Muscle layer of duodenum (tissue), 2 donors: ENCODE data around the gene SOBP.

ENCODE experiments used
- H3K27ac ChIP-seq: one replicate; pipeline ENCODE4 v1.7.0; 2013; ENCODE audit warnings: mild to moderate bottlenecking, low read length
- H3K27me3 ChIP-seq: one replicate; pipeline ENCODE4 v1.7.0; 2013; ENCODE audit warnings: low read depth, mild to moderate bottlenecking, control low read depth, low read length
- H3K36me3 ChIP-seq, 2 donors: one replicate each; pipeline ENCODE4 v1.7.0; 2013; ENCODE audit warnings: low read length in 2 of 2, control low read depth in 1 of 2, mild to moderate bottlenecking in 1 of 2; ENCODE audit not compliant: insufficient read depth in 2 of 2, control insufficient read depth in 1 of 2
- H3K4me1 ChIP-seq, 2 donors: one replicate each; pipeline ENCODE4 v1.7.0; 2013; ENCODE audit warnings: low read length in 2 of 2, mild to moderate bottlenecking in 2 of 2, control low read depth in 1 of 2, moderate library complexity in 1 of 2; ENCODE audit not compliant: insufficient read depth in 2 of 2, control insufficient read depth in 1 of 2
- H3K4me3 ChIP-seq, 2 donors: one replicate each; pipeline ENCODE4 v1.7.0; 2013; ENCODE audit warnings: low read length in 2 of 2, low read depth in 1 of 2, mild to moderate bottlenecking in 1 of 2
- H3K9me3 ChIP-seq, 2 donors: one replicate each; pipeline ENCODE4 v1.7.0; 2013; ENCODE audit warnings: low read length in 2 of 2, control low read depth in 1 of 2, mild to moderate bottlenecking in 1 of 2; ENCODE audit not compliant: control insufficient read depth in 1 of 2
- donor health status: healthy.

The SOBP gene

DNA sequence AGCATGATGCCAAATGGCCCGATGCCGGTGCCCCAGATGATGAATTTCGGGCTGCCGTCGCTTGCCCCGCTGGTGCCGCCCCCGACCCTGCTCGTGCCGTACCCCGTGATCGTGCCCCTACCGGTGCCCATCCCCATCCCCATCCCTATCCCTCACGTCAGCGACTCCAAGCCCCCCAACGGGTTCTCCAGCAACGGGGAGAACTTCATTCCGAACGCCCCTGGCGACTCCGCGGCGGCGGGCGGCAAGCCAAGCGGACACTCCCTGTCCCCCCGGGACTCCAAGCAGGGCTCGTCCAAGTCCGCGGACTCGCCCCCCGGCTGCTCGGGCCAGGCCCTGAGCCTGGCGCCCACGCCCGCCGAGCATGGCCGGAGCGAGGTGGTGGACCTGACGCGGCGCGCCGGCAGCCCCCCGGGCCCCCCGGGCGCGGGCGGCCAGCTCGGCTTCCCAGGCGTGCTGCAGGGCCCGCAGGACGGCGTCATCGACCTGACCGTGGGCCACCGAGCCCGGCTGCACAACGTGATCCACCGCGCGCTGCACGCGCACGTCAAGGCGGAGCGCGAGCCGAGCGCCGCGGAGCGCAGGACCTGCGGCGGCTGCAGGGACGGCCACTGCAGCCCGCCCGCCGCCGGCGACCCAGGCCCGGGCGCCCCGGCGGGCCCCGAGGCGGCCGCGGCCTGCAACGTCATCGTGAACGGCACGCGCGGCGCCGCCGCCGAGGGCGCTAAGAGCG is 144.6 kb downstream of the SOBP start:
- Histone ChIP-seq H3K9me3 (no peaks in the 10 kb centered on the region), H3K4me3 (no peak overlapping the region), H3K27ac (no peak overlapping the region), H3K36me3 (no peaks in the 10 kb centered on the region), H3K27me3 (peaks cover 6% of the 10 kb centered on the region), H3K4me1 (peaks cover 0 to 7% of the 10 kb centered on the region in 2 donors)

GRCh38 chr6:107635057-107635515 is 145.2 kb downstream of the SOBP start:
- Histone ChIP-seq H3K4me3 (no peak overlapping the region), H3K27ac (no peak overlapping the region), H3K36me3 (no peaks in the 10 kb centered on the region), H3K4me1 (peaks cover 0 to 1% of the 10 kb centered on the region in 2 donors), H3K27me3 (peaks cover 6% of the 10 kb centered on the region), H3K9me3 (no peaks in the 10 kb centered on the region)

GRCh38 chr6:107636486-107636885 is 146.6 kb downstream of the SOBP start:
- H3K9me3 ChIP-seq = no peaks in the 10 kb centered on the region
- peaks cover 6% of the 10 kb centered on the region for H3K27me3 ChIP-seq
- H3K36me3 ChIP-seq = no peaks in the 10 kb centered on the region
- no peak overlapping the region for H3K4me3 ChIP-seq
- H3K4me1 ChIP-seq = no peaks in the 10 kb centered on the region
- H3K27ac ChIP-seq = no peak overlapping the region

DNA sequence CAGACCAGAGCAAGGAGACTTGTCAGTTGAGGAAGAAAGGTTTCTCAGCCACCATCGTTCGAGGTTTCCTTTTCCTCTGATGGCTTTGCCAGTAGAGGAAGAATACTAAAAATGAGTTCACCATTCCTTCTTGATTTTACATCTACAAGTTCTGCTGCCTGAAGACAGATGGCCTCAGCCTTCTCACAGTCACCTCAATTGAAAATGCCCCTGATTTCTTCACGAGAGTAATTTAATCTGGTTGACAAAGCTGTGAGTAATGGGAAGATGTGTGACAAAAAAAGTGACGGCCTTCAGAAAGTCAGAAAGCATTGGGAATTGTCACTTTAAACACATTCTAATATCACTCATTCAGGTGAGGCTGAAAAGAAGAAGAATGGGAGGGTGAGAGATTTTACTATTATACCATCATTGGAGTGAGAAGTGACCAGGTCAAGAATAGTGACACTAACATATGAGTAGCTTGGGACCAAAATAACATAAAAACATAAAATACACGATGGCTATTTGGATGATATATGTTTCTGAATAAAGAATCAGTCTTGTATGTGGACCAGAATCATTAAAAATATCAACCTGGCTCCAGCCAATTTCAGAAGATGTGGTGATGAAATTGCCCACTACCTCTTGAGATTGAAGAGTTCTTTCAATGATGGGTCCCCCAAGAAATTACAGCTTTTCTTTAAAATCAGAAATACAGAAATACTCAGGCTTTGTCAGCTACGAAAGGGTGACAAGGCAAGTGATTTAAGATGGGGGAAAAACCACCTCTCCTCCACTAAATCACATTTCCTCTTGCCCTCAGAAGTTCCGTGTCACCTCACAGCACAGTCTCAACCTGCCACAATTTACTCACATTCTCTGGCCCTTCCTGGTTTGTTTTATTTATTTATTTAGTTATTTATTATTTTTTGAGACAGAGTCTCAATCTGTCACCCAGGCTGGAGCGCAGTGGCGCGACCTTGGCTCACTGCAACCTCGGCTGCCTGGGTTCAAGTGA is 147.7 kb downstream of the SOBP start:
- H3K36me3 ChIP-seq = no peaks in the 10 kb centered on the region
- H3K9me3 ChIP-seq = no peaks in the 10 kb centered on the region
- H3K4me1 ChIP-seq = peaks cover 4 to 5% of the 10 kb centered on the region in 2 donors
- no peak overlapping the region for H3K4me3 ChIP-seq
- peaks cover 6% of the 10 kb centered on the region for H3K27me3 ChIP-seq
- H3K27ac ChIP-seq = no peak overlapping the region

DNA sequence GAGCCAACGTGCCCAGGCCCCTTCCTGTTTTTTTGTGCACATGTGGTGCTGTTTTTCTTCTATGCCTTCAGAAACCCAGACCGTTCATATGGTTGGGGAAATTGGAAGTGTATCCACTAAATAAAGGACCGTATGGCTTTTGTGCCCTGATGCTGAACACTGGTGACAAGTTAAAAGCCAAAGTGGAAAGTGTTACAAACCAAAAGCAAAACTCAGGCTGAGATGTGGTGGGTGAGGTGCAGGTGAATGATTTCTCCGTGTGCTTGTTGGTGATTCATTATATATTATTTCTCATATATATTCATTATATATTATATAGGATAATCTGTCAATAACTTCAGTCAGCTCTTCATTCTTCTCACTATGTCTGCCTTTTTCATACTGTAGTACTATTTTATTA is 148.6 kb downstream of the SOBP start:
- Histone ChIP-seq H3K4me3 (no peak overlapping the region), H3K27ac (no peak overlapping the region), H3K36me3 (no peaks in the 10 kb centered on the region), H3K4me1 (peaks cover 4 to 8% of the 10 kb centered on the region in 2 donors), H3K9me3 (no peaks in the 10 kb centered on the region), H3K27me3 (peaks cover 5% of the 10 kb centered on the region)

- no peak overlapping the region for H3K27ac ChIP-seq
- no peaks in the 10 kb centered on the region for H3K36me3 ChIP-seq
- H3K9me3 ChIP-seq = no peaks in the 10 kb centered on the region
- no peaks in the 10 kb centered on the region for H3K27me3 ChIP-seq
- peaks cover 4 to 8% of the 10 kb centered on the region in 2 donors for H3K4me1 ChIP-seq
- H3K4me3 ChIP-seq = no peak overlapping the region
These were observed 149.6 kb downstream of the SOBP start for GRCh38 chr6:107639511-107639910.

GRCh38 chr6:107641071-107641470 is 151.2 kb downstream of the SOBP start:
- H3K4me1 ChIP-seq = peaks cover 4 to 8% of the 10 kb centered on the region in 2 donors
- no peak overlapping the region for H3K4me3 ChIP-seq
- H3K36me3 ChIP-seq = no peaks in the 10 kb centered on the region
- H3K27ac ChIP-seq = no peak overlapping the region
- H3K9me3 ChIP-seq = no peaks in the 10 kb centered on the region
- no peaks in the 10 kb centered on the region for H3K27me3 ChIP-seq

DNA sequence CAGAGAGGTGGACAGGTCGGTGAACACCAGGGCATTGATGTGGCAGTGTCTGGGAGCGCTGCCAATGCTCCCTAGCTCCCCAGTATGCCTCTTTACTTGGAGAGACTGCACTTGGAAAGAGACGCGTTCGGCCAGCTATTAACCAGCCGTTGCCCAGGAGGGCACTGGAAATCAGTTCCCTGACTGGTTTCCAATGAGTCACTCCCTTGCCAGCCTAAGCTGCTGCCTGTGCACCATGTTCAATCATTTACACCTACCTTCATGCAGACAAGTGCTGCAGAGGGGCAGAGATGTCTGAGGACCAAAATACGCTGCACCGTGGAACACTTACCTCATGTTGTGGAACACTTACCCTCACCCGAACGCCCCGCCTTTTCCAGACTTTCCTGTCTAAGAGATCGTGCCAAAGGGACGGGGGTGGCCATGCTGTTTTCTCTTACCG is 151.6 kb downstream of the SOBP start:
- H3K27ac ChIP-seq = no peak overlapping the region
- H3K36me3 ChIP-seq = no peaks in the 10 kb centered on the region
- H3K4me3 ChIP-seq = no peak overlapping the region
- H3K9me3 ChIP-seq = no peaks in the 10 kb centered on the region
- H3K27me3 ChIP-seq = no peaks in the 10 kb centered on the region
- H3K4me1 ChIP-seq = peaks cover 4 to 8% of the 10 kb centered on the region in 2 donors

DNA sequence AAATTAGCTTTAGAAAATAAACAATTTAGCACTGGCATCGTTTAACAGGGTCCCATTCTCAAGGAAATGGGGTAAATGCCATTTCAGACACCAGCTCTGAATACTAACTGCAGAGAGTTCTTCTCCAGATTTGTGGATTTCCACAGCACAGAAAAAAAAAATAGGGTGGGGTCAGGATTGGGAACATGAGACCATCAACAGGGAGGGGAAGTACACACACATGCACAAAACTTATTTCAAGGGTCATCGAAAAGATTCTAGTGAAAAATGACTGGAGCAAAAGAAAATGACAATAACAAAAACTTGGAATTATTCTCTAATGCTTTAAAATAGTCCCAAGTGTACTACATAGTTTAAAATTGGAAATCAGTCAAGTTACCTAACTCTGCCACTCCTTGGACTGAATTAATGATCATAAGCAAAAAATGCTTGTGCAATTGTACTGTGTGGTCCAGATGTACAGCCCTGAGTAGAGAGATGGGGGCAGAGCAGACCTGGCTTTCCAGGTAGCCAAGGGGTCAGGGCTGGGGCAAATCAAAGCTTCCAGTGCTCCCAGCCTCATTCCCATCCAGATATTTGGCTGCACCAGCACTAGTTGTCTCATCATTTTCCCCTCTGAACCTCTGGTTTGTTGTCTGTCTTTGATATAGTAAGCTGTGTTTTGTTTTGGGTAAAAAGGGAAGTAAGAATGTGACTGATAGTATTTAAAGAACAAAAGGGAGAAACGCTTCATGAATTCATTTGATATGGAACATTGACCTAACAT is 152.4 kb downstream of the SOBP start:
- H3K9me3 ChIP-seq = no peaks in the 10 kb centered on the region
- peaks cover 4 to 8% of the 10 kb centered on the region in 2 donors for H3K4me1 ChIP-seq
- no peak overlapping the region for H3K4me3 ChIP-seq
- no peak overlapping the region for H3K27ac ChIP-seq
- no peaks in the 10 kb centered on the region for H3K36me3 ChIP-seq
- no peaks in the 10 kb centered on the region for H3K27me3 ChIP-seq

DNA sequence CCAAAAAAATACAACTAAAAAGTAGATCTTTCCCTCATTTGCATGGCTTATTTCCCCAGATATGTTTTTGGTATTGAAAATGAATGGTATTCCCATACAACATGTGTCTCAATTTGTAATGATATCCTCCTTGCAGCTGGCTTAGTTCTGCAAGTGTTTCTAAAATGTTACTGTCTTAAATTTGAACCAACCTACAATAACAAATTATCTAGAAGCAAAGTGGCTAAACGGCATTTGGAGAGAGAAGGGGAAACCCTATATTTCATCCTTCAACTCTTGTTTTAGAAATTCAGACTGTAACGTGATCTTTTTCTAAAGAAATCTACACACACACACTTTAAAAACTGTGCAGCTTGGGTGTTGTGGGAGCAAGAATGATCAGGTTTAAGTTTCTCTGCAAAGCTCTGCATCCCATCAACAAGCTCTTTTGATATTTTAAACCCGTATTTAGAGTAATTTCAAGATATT is 153.0 kb downstream of the SOBP start:
- H3K4me3 ChIP-seq = no peak overlapping the region
- no peaks in the 10 kb centered on the region for H3K27me3 ChIP-seq
- no peaks in the 10 kb centered on the region for H3K36me3 ChIP-seq
- no peak overlapping the region for H3K27ac ChIP-seq
- no peaks in the 10 kb centered on the region for H3K9me3 ChIP-seq
- H3K4me1 ChIP-seq = peaks cover 4 to 8% of the 10 kb centered on the region in 2 donors
